ENCODE measurements around the gene TMEM119. TPM values are rescaled to one million over a fixed set of nuclear protein-coding genes. Genes with fewer than 3 reads are reported as not detected.

Gene TMEM119, protein sequence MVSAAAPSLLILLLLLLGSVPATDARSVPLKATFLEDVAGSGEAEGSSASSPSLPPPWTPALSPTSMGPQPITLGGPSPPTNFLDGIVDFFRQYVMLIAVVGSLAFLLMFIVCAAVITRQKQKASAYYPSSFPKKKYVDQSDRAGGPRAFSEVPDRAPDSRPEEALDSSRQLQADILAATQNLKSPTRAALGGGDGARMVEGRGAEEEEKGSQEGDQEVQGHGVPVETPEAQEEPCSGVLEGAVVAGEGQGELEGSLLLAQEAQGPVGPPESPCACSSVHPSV
- 0.79 TPM in 1 of 2 replicates, not detected in the other for total RNA-seq

DNA sequence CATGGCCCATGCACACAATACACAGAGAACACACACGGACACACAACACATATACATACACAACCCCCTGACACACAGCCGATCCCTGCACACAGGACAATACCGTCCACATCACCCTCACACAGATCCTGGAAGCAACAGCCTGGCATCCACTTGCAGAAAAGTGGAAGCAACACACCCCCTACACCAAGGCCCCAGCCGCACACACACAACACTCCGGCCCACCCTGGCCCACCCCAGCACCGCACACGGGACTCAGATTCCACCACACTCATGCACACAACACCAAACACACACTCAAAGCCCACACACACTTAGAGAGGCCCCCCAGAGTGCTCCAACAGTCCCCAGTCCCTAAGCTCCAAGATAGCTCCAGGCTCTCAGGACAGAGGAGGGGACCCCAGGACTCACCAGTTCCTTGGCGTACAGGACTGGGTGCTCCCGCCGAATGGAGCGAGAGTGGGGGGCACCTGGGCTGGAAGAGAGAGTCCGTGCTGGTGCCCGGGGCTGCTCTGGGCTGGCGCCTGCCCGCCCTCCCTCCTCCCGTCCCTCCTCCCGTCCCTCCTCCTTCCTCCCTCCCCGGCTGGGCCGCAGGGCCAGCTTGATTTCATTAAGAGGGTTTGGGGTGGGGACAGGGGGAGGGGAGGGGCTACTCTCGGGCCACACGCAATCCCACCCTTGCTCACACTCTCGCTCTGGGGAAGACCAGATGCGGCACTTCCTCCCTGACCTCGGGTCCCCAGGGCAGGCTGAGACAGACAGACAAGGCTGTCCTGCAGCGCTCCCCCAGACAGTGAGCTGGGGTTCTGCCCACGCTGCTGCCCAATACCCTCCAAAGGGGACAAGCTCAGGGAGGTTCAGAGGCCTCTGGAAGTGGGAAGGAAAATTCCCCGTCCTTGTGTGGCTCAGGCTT, at the start of gene TMEM119:
Gene TMEM119 (minus strand): TSS at position 526 of the 913 bp plus-strand sequence. CDS start 5,701 bp downstream, outside the sequence.
- DNase-seq (ENCODE audit: low read depth) (no peak), FAIRE-seq (no peak)

DNA sequence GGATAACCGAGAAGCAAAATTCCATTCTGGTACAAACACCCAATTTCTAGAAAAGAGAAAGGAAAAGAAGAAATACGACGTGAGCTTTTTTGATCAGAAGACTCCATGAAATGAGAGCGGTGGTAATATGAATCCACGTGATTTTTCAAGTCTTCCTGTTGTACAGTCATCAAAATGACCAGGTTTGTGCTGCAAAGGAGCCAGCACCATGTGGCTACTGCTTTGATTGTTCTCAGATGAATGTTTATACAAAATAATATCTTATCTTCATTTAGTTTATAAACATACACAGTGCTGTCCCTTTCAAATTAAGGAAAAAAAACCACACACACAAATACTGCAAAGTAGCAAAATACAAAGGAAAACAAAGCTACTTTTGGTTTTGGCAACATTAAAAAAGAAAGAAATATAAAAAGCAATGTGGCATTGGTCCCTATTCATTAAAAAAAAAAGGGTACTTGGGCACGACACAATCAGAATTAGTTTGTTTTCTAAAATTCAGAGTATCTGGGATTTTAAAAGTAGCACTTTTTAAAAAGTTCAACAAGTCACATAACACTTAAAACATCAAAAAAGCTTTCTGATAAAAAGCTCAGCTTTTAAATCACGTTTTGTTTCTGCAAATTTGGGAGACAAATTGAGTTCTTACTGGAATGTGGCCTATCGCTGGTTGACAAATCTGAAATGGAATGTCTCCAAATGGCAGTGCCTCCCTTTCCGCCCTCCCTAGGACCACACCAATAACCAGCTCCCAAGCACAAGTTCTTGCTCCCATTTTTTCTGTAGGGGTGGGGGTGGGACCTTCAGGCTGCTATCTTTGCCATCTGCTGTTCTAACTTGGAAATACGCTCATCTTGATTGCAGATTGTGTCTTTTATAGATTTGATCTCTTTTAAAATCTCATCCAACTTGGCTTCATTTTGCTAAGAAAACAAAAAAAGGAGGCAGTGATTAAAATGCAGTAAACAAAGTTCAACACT, 49.0 kb upstream of the TMEM119 start:
- H3K36me3 ChIP-seq (ENCODE audit: control insufficient read depth, insufficient read depth, low read length): peaks cover 28% of the 10 kb centered on the region
- FAIRE-seq (no peak), DNase-seq (ENCODE audit: low read depth) (no peak)
- H3K27me3 ChIP-seq (ENCODE audit: control insufficient read depth, insufficient read depth, low read length): no peaks in the 10 kb centered on the region
- H3K4me3 ChIP-seq (ENCODE audit: low read depth, low read length): no peak overlapping the region
- TF ChIP-seq, protein P1, sequence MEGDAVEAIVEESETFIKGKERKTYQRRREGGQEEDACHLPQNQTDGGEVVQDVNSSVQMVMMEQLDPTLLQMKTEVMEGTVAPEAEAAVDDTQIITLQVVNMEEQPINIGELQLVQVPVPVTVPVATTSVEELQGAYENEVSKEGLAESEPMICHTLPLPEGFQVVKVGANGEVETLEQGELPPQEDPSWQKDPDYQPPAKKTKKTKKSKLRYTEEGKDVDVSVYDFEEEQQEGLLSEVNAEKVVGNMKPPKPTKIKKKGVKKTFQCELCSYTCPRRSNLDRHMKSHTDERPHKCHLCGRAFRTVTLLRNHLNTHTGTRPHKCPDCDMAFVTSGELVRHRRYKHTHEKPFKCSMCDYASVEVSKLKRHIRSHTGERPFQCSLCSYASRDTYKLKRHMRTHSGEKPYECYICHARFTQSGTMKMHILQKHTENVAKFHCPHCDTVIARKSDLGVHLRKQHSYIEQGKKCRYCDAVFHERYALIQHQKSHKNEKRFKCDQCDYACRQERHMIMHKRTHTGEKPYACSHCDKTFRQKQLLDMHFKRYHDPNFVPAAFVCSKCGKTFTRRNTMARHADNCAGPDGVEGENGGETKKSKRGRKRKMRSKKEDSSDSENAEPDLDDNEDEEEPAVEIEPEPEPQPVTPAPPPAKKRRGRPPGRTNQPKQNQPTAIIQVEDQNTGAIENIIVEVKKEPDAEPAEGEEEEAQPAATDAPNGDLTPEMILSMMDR (IDR thresholded peaks at IDR 0.05; ENCODE audit: insufficient read depth, low read length, severe bottlenecking): no peak

More for the DNA sequence above, at the start of gene TMEM119:
- TF ChIP-seq, protein P1 (IDR thresholded peaks at IDR 0.05; ENCODE audit: insufficient read depth, low read length, severe bottlenecking): no peak
- Histone ChIP-seq H3K4me3 (ENCODE audit: low read depth, low read length) (no peak within 1 kb of the TSS), H3K36me3 (ENCODE audit: control insufficient read depth, insufficient read depth, low read length) (no peaks in the 10 kb centered on the region), H3K27me3 (ENCODE audit: control insufficient read depth, insufficient read depth, low read length) (no peaks in the 10 kb centered on the region)

DNA sequence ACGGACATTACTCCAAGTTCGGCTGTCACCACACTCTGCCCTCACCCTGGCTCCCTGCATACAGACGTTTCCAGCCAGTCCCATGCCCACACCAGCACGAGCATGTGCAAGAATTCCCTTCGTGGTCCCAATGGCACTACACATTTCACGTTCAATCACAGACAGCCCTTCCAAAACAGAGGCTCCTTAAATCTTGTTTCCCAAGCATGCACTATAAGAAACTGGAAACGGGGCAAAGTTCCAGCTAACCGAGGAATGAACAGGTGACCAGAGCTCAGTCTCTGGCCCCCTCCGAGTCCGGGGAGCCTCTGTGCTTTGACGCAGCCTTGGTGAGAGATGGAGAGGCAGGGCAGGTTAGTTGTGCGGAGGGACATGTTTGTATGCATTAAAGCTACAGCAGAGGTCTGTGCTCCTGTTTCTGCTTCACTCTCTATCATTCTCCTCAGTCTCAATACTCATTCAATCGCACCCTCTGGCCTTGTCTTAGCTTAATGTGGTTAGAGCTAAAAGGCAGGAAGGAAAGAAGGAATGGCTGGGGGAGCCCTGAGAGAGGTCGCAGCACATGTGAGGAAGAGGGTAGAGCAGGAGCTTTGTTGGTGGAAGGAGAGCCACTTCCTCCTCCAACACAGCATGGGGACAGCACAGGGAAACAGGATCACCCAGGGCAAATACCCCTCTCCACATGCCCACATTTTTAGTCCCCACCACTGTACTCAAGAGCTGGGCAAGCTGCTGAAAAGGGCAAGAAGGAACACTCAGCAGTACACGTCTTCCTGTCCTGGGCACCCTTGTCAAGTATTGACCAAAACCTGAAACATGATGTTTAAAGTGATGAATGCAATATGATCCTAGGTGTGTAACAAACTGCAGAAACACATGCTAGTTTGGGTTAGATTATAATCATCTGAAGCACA, 48.1 kb upstream of the TMEM119 start:
- no peaks in the 10 kb centered on the region for H3K27me3 ChIP-seq (ENCODE audit: control insufficient read depth, insufficient read depth, low read length)
- H3K36me3 ChIP-seq (ENCODE audit: control insufficient read depth, insufficient read depth, low read length): peaks cover 26% of the 10 kb centered on the region
- DNase-seq (ENCODE audit: low read depth): no peak
- FAIRE-seq: no peak
- TF ChIP-seq, protein P1 (IDR thresholded peaks at IDR 0.05; ENCODE audit: insufficient read depth, low read length, severe bottlenecking): no peak
- no peak overlapping the region for H3K4me3 ChIP-seq (ENCODE audit: low read depth, low read length)

DNA sequence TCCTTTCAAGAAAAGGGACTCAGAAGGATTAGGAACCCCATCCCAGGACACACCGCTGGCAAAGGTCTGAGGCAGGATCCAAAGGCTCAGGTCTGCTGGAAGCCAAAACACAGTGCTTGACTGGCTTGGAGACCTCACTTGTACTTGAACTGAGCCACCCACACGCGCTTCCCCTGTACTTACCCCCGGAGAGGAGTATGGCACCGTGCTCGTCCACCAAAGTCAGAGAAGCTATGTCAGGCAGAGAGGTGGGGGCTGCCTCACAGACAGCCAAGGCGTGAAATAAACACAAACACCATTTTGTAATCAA, 46.9 kb upstream of the TMEM119 start:
- H3K36me3 ChIP-seq (ENCODE audit: control insufficient read depth, insufficient read depth, low read length): peaks cover 23% of the 10 kb centered on the region
- TF ChIP-seq, protein P1 (IDR thresholded peaks at IDR 0.05; ENCODE audit: insufficient read depth, low read length, severe bottlenecking): no peak
- no peak overlapping the region for H3K4me3 ChIP-seq (ENCODE audit: low read depth, low read length)
- FAIRE-seq (no peak), DNase-seq (ENCODE audit: low read depth) (no peak)
- H3K27me3 ChIP-seq (ENCODE audit: control insufficient read depth, insufficient read depth, low read length): no peaks in the 10 kb centered on the region
